ENCODE data around the gene IGF2. TPM values are rescaled to one million over a fixed set of nuclear protein-coding genes. Genes with fewer than 3 reads are reported as not detected.

Gene IGF2
- total RNA-seq, 2 experiments from 2014 or later = 0.91 TPM; not detected in 1

DNA sequence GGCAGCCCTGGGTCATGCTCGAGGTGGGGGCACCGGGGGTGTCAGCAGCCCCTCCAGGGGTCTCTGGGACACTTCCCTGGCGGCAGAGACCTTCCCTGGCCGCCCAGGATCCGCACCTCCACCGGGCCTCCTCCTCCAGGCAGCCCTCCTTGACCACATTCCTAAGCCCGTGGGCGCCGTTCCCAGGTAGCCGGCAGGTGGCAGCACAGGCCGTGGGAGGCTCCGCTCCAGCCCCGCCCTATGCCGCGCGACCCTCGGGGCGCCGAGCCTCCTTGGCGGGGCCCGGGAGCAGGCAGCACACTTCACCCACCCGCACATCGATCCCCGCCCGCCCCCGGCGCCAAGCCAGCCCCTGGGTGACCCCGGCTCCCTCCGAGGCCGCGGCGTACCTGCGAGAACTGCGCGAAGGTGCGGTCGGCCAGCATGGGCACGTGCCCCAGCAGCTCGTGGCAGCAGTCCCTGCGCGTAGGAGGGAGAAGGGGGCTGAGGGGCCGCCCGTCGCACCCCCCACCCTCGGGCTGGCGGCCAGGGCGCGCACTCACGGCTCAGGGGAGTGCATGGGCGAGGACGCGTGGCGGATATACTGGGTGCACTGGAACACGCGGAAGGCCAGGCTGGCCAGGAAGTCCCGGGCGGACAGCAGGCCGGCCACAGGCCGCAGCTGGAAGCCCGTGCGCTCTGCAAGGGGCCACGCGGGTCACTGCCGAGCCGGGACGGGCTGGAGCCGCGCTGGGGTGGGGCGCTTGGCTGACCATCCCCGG lies 27.1 kb upstream of the IGF2 start:
- ATAC-seq (peak; percentile 60), DNase-seq (peak; percentile 53)
- Mint-ChIP-seq H3K36me3 (no peaks in the 10 kb centered on the region), H3K4me1 (no peaks in the 10 kb centered on the region), H3K9me3 (ENCODE audit: low read depth) (no peaks in the 10 kb centered on the region), H3K27me3 (no peaks in the 10 kb centered on the region), H3K27ac (no peak overlapping the region), H3K4me3 (no peak overlapping the region)
- CTCF ChIA-PET = interaction anchor here (1.2 to 2.8 kb wide), 4 partner anchors 12 to 255 kb away, joined by 5 to 14 read pairs (median 10); no protein-coding TSS in a partner anchor

DNA sequence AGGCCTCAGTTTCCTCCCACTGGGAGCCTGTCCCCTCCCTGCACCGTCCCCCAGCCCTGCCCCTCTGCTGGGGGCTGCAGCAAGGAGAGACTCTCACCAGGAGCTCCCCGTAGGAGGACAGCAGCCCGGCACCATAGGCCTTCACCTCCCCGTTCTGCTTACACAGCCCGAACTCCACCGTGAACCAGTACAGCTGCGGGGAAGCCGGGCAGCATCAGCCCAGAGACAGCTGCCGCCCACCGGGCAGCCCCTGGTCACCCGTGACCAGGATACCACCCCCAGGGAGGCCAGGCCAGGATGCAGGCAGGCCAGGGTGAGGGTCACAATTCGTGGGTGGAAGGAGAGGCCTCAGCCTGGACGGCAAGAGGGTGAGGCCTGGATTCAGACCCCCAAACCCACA lies 26.4 kb upstream of the IGF2 start:
- Mint-ChIP-seq H3K27me3 (no peaks in the 10 kb centered on the region), H3K4me3 (no peak overlapping the region), H3K27ac (no peak overlapping the region), H3K36me3 (no peaks in the 10 kb centered on the region), H3K9me3 (ENCODE audit: low read depth) (no peaks in the 10 kb centered on the region), H3K4me1 (no peaks in the 10 kb centered on the region)
- CTCF ChIA-PET = interaction anchor here (1.2 to 2.8 kb wide), 4 partner anchors 12 to 255 kb away, joined by 5 to 14 read pairs (median 5); no protein-coding TSS in a partner anchor
- ATAC-seq (no peak), DNase-seq (no peak)

DNA sequence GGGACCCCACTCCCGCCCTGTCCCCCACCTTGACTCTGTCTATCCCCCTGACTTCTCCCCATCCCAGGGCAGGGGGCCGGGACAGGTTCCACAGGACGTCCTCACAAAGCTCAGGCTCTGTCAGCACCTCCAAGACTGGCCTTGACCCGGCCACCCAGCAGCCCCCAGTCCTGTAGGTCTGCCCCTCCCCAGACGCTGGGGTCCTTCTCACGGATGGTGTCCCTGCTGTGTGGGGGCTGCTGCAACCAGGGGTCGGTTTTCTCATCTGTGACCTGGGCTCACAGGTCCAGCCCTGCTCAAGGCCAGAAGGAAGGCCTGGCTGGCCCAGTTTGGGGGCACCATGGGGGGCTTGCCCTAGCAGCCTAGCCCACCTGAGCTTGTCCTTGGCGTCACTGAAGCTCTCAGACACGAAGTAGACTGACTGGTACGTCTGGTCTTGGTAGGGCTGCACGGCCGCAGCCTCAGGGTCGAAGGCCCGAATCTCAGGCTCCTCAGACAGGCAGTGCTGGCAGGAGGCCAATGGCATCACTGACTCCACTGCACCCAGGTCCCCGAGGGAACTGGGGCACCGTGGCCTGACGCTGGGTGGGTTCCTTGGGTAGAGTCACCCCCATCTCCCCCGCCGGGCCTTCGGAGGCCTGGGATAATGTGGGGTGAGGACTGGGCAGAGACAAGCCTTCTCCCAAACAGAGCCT lies 25.8 kb upstream of the IGF2 start:
- Mint-ChIP-seq H3K36me3 (no peaks in the 10 kb centered on the region), H3K9me3 (ENCODE audit: low read depth) (no peaks in the 10 kb centered on the region), H3K27me3 (no peaks in the 10 kb centered on the region), H3K27ac (no peak overlapping the region), H3K4me1 (no peaks in the 10 kb centered on the region), H3K4me3 (no peak overlapping the region)
- ATAC-seq (no peak), DNase-seq (no peak)
- CTCF ChIA-PET = interaction anchor here (1.2 to 2.8 kb wide), 4 partner anchors 11 to 255 kb away, joined by 5 to 14 read pairs (median 5); no protein-coding TSS in a partner anchor

DNA sequence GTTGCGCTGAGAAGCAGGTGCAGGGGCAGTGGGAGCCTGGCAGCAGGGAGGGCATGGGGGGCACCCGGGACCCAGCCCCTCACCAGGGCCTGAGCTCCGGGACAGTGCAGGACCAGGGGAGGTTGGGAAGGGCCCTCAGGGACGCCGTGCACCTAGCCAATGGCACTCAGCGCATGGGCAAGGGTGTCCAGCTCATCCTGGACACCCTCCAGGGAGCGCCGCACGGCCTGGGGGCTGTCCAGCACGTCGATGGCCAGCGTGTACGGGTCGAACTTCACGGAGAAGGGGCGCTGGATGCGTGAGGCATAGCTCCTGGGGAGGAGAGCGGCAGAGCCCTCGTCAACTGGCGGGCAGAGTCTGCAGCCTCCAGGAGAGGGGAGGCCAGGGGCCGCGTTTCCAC lies 24.9 kb upstream of the IGF2 start:
- Mint-ChIP-seq H3K27me3 (no peaks in the 10 kb centered on the region), H3K27ac (no peak overlapping the region), H3K36me3 (no peaks in the 10 kb centered on the region), H3K9me3 (ENCODE audit: low read depth) (no peaks in the 10 kb centered on the region), H3K4me1 (no peaks in the 10 kb centered on the region), H3K4me3 (no peak overlapping the region)
- CTCF ChIA-PET = interaction anchor here (0.9 to 2.8 kb wide), 3 partner anchors 10 to 256 kb away, joined by 3 to 14 read pairs (median 5); no protein-coding TSS in a partner anchor
- ATAC-seq (no peak), DNase-seq (no peak)

DNA sequence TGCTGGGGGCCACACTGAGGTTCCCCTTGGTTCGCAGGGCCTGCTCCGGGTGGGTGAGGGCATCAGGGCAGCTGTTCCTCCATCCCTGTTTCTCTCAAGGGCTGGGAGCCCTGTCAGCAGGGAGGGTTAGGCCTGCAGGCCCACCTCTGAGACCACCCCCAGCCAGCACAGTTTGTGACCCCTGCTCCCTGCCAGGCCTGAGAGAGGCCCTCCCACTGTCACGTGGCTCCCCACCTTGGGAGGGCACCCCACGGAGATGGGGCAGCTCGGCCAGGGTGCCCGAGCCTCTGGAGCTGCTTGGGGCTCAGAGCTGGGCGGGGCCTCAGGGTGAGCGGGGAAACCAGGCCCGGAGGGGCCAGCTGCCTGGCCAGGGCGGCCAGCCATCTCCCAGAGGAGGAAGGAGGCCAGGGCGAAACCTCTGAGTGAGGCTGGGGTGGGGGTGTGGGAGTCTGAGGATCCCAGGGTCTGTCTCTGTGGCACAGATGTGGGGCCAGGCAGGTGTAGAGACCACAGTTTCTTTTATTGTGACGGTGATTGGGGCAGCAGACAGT lies 24.3 kb upstream of the IGF2 start:
- Mint-ChIP-seq H3K9me3 (ENCODE audit: low read depth) (no peaks in the 10 kb centered on the region), H3K4me3 (no peak overlapping the region), H3K4me1 (no peaks in the 10 kb centered on the region), H3K27ac (no peak overlapping the region), H3K27me3 (no peaks in the 10 kb centered on the region), H3K36me3 (no peaks in the 10 kb centered on the region)
- CTCF ChIA-PET = interaction anchor here (0.9 to 2.8 kb wide), 3 partner anchors 12 to 330 kb away, joined by 3 to 14 read pairs (median 3); no protein-coding TSS in a partner anchor
- DNase-seq (no peak), ATAC-seq (no peak)

DNA sequence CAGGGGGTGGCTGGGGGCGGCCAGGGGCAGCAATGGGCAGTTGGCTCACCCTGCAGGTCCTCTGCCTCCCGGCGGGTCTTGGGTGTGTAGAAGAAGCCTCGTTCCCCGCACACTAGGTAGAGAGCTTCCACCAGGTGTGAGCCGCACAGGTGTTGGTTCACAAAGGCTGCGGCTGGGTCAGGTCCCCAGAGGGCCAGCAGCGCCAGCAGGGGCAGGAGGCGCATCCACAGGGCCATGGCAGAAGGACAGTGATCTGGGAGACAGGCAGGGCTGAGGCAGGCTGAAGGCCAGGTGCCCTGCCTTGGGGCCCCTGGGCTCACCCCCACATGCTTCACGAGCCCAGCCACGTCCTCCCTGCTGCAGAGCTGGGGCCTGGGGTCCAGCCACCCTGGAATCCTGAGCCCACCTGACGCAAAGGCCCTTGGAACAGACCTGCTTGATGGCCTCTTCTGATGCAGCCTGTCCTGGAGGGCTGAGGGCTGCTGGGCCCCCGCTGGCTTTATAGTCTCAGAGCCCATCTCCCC lies 21.6 kb upstream of the IGF2 start, which contains the start of gene INS:
Gene INS (minus strand): TSS at position 474 of the 524 bp plus-strand sequence. CDS start 238 bp downstream, at position 236.
- no peaks in the 10 kb centered on the region for H3K9me3 Mint-ChIP-seq (ENCODE audit: low read depth)
- no peak within 1 kb of the TSS for H3K27ac Mint-ChIP-seq
- no peak within 1 kb of the TSS for H3K4me3 Mint-ChIP-seq
- no peak for ATAC-seq
- H3K27me3 Mint-ChIP-seq = no peaks in the 10 kb centered on the region
- DNase-seq = no peak
- CTCF ChIA-PET = interaction anchor here (1.2 to 1.9 kb wide), 4 partner anchors 9 to 508 kb away, joined by 3 to 5 read pairs (median 4); no protein-coding TSS in a partner anchor
- H3K36me3 Mint-ChIP-seq = no peaks in the 10 kb centered on the region
- no peaks in the 10 kb centered on the region for H3K4me1 Mint-ChIP-seq

DNA sequence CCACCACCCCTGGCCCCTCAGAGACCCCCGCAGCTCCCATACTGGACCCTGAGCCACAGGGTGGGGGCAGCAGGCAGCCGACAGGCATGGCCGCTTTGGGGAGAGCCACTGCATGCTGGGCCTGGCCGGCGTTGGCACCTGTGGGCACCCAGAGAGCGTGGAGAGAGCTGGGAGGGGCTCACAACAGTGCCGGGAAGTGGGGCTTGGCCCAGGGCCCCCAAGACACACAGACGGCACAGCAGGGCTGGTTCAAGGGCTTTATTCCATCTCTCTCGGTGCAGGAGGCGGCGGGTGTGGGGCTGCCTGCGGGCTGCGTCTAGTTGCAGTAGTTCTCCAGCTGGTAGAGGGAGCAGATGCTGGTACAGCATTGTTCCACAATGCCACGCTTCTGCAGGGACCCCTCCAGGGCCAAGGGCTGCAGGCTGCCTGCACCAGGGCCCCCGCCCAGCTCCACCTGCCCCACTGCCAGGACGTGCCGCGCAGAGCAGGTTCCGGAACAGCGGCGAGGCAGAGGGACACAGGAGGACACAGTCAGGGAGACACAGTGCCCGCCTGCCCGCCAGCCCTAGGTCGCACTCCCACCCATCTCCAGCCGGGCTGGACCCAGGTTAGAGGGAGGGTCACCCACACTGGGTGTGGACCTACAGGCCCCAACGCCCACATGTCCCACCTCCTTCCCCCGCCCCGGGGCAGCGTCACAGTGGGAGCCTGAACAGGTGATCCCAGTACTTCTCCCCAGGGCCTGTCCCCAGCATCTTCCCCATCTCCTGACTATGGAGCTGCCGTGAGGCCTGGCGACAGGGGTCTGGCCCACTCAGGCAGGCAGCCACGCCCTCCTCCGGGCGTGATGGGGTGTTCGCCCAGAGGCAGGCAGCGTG lies 20.6 kb upstream of the IGF2 start:
- Mint-ChIP-seq H3K27ac (no peak overlapping the region), H3K9me3 (ENCODE audit: low read depth) (no peaks in the 10 kb centered on the region), H3K4me3 (no peak overlapping the region), H3K4me1 (no peaks in the 10 kb centered on the region), H3K27me3 (no peaks in the 10 kb centered on the region), H3K36me3 (no peaks in the 10 kb centered on the region)
- ATAC-seq (no peak), DNase-seq (no peak)
- CTCF ChIA-PET = interaction anchor here (1.2 to 1.9 kb wide), 4 partner anchors 8 to 507 kb away, joined by 3 to 5 read pairs (median 4); no protein-coding TSS in a partner anchor

DNA sequence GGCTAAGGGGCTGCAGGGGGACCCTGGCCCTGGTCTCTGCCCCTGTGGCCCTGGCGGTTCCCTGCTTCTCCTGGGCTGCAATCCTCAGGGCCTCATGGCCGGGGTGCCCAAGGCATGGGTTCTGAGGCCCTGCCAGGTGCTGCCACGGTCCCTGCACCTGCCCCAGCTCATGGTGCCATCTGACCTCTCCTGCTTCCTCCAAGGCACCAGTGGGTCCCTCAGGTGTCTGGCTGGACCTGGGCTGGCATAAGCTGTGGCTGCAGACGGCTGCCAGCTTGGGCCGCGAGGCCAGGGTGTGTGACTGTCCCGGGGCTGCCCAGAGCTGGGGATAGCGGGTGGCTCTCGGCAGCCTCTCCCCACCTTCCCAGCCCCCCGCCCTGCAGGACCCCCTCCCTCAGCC lies 19.8 kb upstream of the IGF2 start:
- Mint-ChIP-seq H3K9me3 (ENCODE audit: low read depth) (no peaks in the 10 kb centered on the region), H3K36me3 (no peaks in the 10 kb centered on the region), H3K27me3 (no peaks in the 10 kb centered on the region), H3K27ac (no peak overlapping the region), H3K4me3 (no peak overlapping the region), H3K4me1 (no peaks in the 10 kb centered on the region)
- DNase-seq = no peak
- ATAC-seq = no peak
- CTCF ChIA-PET = interaction anchor here (0.8 to 3.3 kb wide), 2 partner anchors 123 to 465 kb away, joined by 3 to 15 read pairs; no protein-coding TSS in a partner anchor

DNA sequence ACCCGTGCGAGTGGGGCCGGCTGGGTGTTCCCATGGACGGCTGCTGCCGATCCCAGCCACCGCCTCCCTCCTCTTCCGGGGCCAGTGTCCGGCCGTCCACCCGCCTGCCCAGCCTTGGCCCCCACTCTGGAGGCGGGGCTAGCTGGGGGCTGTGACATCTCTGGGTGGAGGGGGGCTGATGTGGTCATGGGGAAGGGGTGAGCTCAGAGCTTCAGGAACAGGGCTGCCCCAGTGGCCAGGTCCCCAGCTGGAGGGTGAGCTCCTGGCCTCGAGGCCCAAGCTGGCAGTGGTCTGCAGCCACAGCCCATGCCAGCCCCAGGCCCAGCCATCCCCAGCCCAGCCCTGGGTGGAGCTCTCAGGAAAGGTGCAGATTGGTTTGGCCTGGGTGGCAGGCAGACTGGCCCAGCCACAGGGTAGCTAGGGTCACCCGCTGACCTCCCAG lies 19.1 kb upstream of the IGF2 start:
- H3K9me3 Mint-ChIP-seq (ENCODE audit: low read depth) = no peaks in the 10 kb centered on the region

DNA sequence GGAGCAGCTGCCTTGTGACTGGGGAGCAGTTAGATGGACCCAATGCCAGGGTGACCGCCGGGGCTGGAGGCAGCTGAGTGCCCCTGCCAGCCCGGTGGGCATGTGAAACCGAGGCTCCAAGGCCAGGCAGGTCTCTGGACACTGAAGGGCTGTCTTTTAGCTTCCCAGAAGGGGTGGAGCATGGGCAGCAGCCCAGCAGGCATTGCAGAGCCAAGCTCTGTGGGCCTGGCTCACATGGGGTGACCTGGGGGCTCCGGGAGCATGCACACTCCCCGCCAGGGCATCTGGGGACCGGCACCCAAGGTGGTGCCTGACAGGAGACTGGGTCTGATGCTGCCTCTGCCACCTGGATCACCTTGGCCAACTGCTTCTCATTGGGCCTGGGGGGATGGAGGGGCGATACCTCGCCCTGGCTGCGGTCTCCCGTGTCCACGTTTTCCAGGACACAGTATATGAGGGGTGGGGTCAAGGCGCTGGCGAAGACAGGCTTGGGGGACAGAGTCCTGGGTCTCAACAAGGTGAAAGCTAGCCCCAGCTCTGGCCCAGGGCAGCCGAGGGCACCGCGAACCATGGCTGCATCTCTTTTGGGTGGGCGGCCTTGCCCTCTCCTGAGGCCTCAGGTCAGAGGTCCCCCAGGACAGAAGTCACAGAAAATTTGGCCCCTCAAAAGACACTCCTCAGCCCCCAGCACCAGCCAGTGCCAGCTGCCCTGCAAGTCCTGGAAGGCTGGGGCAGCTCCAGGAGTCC lies 18.3 kb upstream of the IGF2 start:
- Mint-ChIP-seq H3K4me3 (no peak overlapping the region), H3K36me3 (no peaks in the 10 kb centered on the region), H3K27me3 (no peaks in the 10 kb centered on the region), H3K27ac (no peak overlapping the region), H3K4me1 (no peaks in the 10 kb centered on the region), H3K9me3 (ENCODE audit: low read depth) (no peaks in the 10 kb centered on the region)
- ATAC-seq = no peak
- CTCF ChIA-PET = interaction anchor here (0.7 to 3.3 kb wide), 6 partner anchors 36 to 464 kb away, joined by 3 to 15 read pairs (median 5); no protein-coding TSS in a partner anchor
- no peak for DNase-seq

More for the DNA sequence above, 19.1 kb upstream of the IGF2 start:
- CTCF ChIA-PET = interaction anchor here (0.8 to 3.3 kb wide), 3 partner anchors 120 to 464 kb away, joined by 3 to 15 read pairs (median 15); no protein-coding TSS in a partner anchor
- DNase-seq (no peak), ATAC-seq (no peak)
- Mint-ChIP-seq H3K27me3 (no peaks in the 10 kb centered on the region), H3K4me3 (no peak overlapping the region), H3K27ac (no peak overlapping the region), H3K36me3 (no peaks in the 10 kb centered on the region), H3K4me1 (no peaks in the 10 kb centered on the region)

DNA sequence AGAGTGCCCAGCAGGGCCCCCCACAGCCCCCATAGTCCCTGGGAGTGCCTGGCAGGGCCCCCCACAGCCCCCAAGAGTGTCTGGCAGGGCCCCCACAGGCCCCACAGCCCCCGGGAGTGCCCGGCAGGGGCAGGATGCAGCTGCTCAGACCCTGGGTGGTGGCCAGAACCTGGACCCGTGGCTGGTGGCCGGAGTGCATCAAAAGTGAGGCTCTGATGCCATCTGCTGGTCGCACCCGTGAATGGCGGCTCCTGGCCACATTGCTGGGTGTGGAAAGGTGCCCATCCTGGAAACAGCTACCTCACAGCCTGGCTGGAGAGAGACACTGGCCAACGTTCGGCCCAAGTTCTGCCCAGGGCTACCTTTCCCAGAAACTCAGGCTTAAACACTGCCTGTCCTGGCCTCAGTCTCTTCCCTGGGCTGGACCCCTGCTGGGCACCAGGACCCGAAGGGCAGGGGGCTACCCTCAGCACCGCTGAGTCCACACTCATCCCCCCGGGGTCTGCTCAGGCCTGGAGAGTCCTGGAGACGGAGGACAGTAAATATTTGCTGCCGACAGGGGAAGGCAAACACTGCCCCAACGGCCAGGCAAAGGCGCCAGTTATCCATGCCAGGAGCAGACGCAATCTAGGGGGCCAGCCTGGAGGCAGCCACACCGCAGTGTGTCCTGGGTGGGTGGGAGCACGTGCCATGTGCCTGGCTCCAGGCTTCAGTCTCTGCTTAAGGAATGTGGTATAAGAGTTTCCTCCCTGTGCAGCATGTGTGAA lies 17.4 kb upstream of the IGF2 start:
- peak; percentile 72 for DNase-seq
- peak; percentile 40 for ATAC-seq
- CTCF ChIA-PET = interaction anchor here (0.6 to 3.3 kb wide), 16 partner anchors 39 to 504 kb away, joined by 3 to 15 read pairs (median 4); no protein-coding TSS in a partner anchor
- no peak overlapping the region for H3K27ac Mint-ChIP-seq
- H3K4me3 Mint-ChIP-seq = no peak overlapping the region
- no peaks in the 10 kb centered on the region for H3K9me3 Mint-ChIP-seq (ENCODE audit: low read depth)
- no peaks in the 10 kb centered on the region for H3K27me3 Mint-ChIP-seq
- no peaks in the 10 kb centered on the region for H3K36me3 Mint-ChIP-seq
- H3K4me1 Mint-ChIP-seq = peaks cover 3% of the 10 kb centered on the region

Data from activated CD8-positive, alpha-beta memory T cell treated with anti-CD3 and anti-CD28 coated beads, Interleukin-2, amount 10 ng/mL, durations not matched to agents 7 days and 5 days (primary cell).